Measurements from ENCODE around the gene UBP1.

Gene UBP1

DNA sequence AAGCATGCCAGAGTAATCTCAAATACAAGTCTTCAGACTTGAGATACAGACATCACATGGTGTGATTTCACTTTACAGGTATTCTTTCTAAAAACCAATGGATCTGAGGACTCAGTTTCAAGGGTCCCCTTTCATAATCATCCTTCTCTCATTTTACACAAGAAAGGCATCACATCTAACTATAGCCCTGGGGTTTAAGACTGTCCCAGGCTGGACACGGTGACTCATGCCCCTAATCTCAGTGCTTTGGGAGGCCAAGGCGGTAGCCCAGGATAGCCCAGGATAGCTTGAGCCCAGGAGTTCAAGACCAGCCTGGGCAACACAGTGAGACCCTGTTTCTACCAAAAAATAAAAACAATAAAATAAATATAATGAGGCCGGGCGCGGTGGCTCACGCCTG, 36.4 kb downstream of the UBP1 start:
- no peaks in the 10 kb centered on the region for H3K27me3 ChIP-seq (ENCODE audit: low read depth, low read length)
- H4K20me1 ChIP-seq (ENCODE audit: insufficient read depth, low read length) = no peaks in the 10 kb centered on the region
- H3K4me3 ChIP-seq (ENCODE audit: low read length) = no peak overlapping the region
- H3K4me2 ChIP-seq (ENCODE audit: low read length) = no peak overlapping the region
- H3K9me3 ChIP-seq (ENCODE audit: insufficient read depth, low read length) = no peaks in the 10 kb centered on the region
- H3K27ac ChIP-seq (ENCODE audit: low read length) = no peak overlapping the region
- H3K9ac ChIP-seq (ENCODE audit: low read length) = no peak overlapping the region
- H3K36me3 ChIP-seq (replicated peaks; ENCODE audit: low read depth, low read length) = peaks cover 78% of the 10 kb centered on the region
- no peaks in the 10 kb centered on the region for H3K79me2 ChIP-seq (ENCODE audit: low read length)
- no peaks in the 10 kb centered on the region for H3K4me1 ChIP-seq (ENCODE audit: low read length)
- no peak overlapping the region for H2AFZ ChIP-seq (ENCODE audit: low read depth, low read length)
- TF ChIP-seq EZH2phosphoT487 (IDR thresholded peaks at IDR 0.05; ENCODE audit: low read depth) = no peak
- TF ChIP-seq, protein P1, sequence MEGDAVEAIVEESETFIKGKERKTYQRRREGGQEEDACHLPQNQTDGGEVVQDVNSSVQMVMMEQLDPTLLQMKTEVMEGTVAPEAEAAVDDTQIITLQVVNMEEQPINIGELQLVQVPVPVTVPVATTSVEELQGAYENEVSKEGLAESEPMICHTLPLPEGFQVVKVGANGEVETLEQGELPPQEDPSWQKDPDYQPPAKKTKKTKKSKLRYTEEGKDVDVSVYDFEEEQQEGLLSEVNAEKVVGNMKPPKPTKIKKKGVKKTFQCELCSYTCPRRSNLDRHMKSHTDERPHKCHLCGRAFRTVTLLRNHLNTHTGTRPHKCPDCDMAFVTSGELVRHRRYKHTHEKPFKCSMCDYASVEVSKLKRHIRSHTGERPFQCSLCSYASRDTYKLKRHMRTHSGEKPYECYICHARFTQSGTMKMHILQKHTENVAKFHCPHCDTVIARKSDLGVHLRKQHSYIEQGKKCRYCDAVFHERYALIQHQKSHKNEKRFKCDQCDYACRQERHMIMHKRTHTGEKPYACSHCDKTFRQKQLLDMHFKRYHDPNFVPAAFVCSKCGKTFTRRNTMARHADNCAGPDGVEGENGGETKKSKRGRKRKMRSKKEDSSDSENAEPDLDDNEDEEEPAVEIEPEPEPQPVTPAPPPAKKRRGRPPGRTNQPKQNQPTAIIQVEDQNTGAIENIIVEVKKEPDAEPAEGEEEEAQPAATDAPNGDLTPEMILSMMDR (IDR thresholded peaks at IDR 0.05; ENCODE audit: low read depth, low read length) = no peak

- no peak overlapping the region for H3K27ac ChIP-seq (ENCODE audit: low read length)
- H3K4me3 ChIP-seq (ENCODE audit: low read length) = no peak overlapping the region
- no peaks in the 10 kb centered on the region for H3K4me1 ChIP-seq (ENCODE audit: low read length)
- TF ChIP-seq, protein P1 (IDR thresholded peaks at IDR 0.05; ENCODE audit: low read depth, low read length) = no peak
- no peak for TF ChIP-seq EZH2phosphoT487 (IDR thresholded peaks at IDR 0.05; ENCODE audit: low read depth)
- H3K36me3 ChIP-seq (replicated peaks; ENCODE audit: low read depth, low read length) = peaks cover 78% of the 10 kb centered on the region
- no peaks in the 10 kb centered on the region for H3K9me3 ChIP-seq (ENCODE audit: insufficient read depth, low read length)
- no peaks in the 10 kb centered on the region for H4K20me1 ChIP-seq (ENCODE audit: insufficient read depth, low read length)
- no peak overlapping the region for H3K4me2 ChIP-seq (ENCODE audit: low read length)
- no peaks in the 10 kb centered on the region for H3K27me3 ChIP-seq (ENCODE audit: low read depth, low read length)
- H3K79me2 ChIP-seq (ENCODE audit: low read length) = no peaks in the 10 kb centered on the region
- H2AFZ ChIP-seq (ENCODE audit: low read depth, low read length) = no peak overlapping the region
- no peak overlapping the region for H3K9ac ChIP-seq (ENCODE audit: low read length)
Observed at GRCh38 chr3:33402936-33403335, 37.3 kb downstream of the UBP1 start.

DNA sequence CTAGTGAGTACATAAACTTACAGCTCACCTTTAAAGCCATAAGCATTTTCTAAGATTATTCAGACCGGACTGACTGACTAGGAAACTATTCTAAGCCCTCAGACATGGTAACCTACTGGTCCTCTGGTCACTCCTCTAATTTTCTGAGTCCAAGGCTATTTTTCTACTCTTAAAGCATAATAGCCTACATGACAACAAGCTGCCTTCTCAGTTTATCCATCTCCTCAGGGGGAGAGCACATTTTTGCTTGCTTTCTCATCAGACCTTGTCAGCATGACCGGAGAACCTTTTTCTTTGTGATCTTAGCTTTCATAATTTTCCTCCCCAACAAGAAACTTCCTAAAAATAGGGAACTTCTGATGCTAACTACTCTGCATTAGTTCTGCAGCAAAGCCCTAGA, 38.4 kb downstream of the UBP1 start:
- no peak overlapping the region for H3K9ac ChIP-seq (ENCODE audit: low read length)
- no peaks in the 10 kb centered on the region for H3K27me3 ChIP-seq (ENCODE audit: low read depth, low read length)
- H3K4me1 ChIP-seq (ENCODE audit: low read length) = no peaks in the 10 kb centered on the region
- H4K20me1 ChIP-seq (ENCODE audit: insufficient read depth, low read length) = no peaks in the 10 kb centered on the region
- H3K36me3 ChIP-seq (replicated peaks; ENCODE audit: low read depth, low read length) = peaks cover 78% of the 10 kb centered on the region
- no peak for TF ChIP-seq EZH2phosphoT487 (IDR thresholded peaks at IDR 0.05; ENCODE audit: low read depth)
- TF ChIP-seq, protein P1 (IDR thresholded peaks at IDR 0.05; ENCODE audit: low read depth, low read length) = no peak
- no peak overlapping the region for H3K4me3 ChIP-seq (ENCODE audit: low read length)
- H3K9me3 ChIP-seq (ENCODE audit: insufficient read depth, low read length) = no peaks in the 10 kb centered on the region
- no peak overlapping the region for H3K27ac ChIP-seq (ENCODE audit: low read length)
- H2AFZ ChIP-seq (ENCODE audit: low read depth, low read length) = no peak overlapping the region
- H3K79me2 ChIP-seq (ENCODE audit: low read length) = no peaks in the 10 kb centered on the region
- H3K4me2 ChIP-seq (ENCODE audit: low read length) = no peak overlapping the region

DNA sequence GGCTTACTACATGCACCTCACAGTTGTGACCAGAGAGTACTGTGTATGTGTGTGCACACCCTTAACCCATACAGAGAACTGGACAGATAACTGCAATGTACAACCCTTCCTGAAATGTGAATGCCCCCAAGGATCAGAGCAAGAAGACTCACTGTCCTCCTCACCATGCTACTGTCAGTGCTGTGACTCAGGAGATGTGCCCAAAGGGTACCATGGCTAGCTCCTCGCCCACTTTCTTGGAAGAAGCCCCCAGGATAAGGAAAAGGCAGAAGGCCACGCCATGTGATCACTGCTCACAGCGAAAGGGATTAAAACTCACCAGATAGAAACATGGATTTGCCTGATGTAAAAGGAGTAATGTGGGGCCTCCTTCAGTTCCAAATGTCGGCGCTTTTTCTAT, 41.8 kb downstream of the UBP1 start:
- Histone ChIP-seq H2AFZ (ENCODE audit: low read depth, low read length) (no peak overlapping the region), H3K79me2 (ENCODE audit: low read length) (no peaks in the 10 kb centered on the region), H3K9ac (ENCODE audit: low read length) (no peak overlapping the region), H3K27ac (ENCODE audit: low read length) (no peak overlapping the region), H3K4me3 (ENCODE audit: low read length) (no peak overlapping the region), H3K27me3 (ENCODE audit: low read depth, low read length) (no peaks in the 10 kb centered on the region), H3K36me3 (replicated peaks; ENCODE audit: low read depth, low read length) (peaks cover 82% of the 10 kb centered on the region), H3K9me3 (ENCODE audit: insufficient read depth, low read length) (no peaks in the 10 kb centered on the region), H4K20me1 (ENCODE audit: insufficient read depth, low read length) (no peaks in the 10 kb centered on the region), H3K4me1 (ENCODE audit: low read length) (no peaks in the 10 kb centered on the region), H3K4me2 (ENCODE audit: low read length) (no peak overlapping the region)
- no peak for TF ChIP-seq EZH2phosphoT487 (IDR thresholded peaks at IDR 0.05; ENCODE audit: low read depth)
- TF ChIP-seq, protein P1 (IDR thresholded peaks at IDR 0.05; ENCODE audit: low read depth, low read length) = no peak
